GM12878 (cell line): ENCODE results near the gene HTRA3. TPM values are rescaled to one million over a fixed set of nuclear protein-coding genes. Genes with fewer than 3 reads are reported as not detected.

Source experiments
- ATAC-seq: fragments of 200-7000 bp; cut with Tn5 transposase; 3 replicates; pipeline ENCODE4 v1.9.1; 2020; ENCODE audit warnings: mild to moderate bottlenecking, moderate library complexity
- BruUV-seq: library from RNA; stranded (reverse); fragments of 400-500 nt; replicated peaks from 2 replicates; lab custom pipeline; 2021; lab: Mats Ljungman, UMichigan
- CTCF ChIA-PET: fragments of 300-600 bp; sonication (Branson Sonifier 250); formaldehyde crosslinking; extraction: SDS; loops from one replicate; lab custom pipeline; 2021; ENCODE audit warnings: inconsistent platforms; lab: Yijun Ruan, JAX
- POLR2A ChIA-PET: fragments of 350-600 bp; formaldehyde crosslinking; extraction: SDS; loops from one replicate; lab custom pipeline; 2021; ENCODE audit warnings: inconsistent platforms; lab: Charles Lee
- RAD21 ChIA-PET: fragments of 300-600 bp; sonication (Branson Sonifier 250); formaldehyde crosslinking; loops from one replicate; lab custom pipeline; 2023; ENCODE audit warnings: antibody characterized with exemption; ENCODE audit not compliant: unreplicated experiment; lab: Charles Lee
- SMC1A ChIA-PET: fragments of 300-600 bp; sonication (Branson Sonifier 250); formaldehyde crosslinking; loops from one replicate; lab custom pipeline; 2023; ENCODE audit not compliant: unreplicated experiment, uncharacterized antibody; lab: Charles Lee
- DNase-seq: peaks from one replicate; pipeline ENCODE4 v3.0.0-alpha.2; 2011; ENCODE audit warnings: low read depth, low spot score
- FAIRE-seq: peaks from 3 replicates; lab custom pipeline; 2011; peaks lifted over from hg19 to GRCh38; lab: Jason Lieb, UNC
- H2AFZ ChIP-seq: 2 replicates; pipeline ENCODE4 v1.6.0; 2011; ENCODE audit warnings: low read depth, low read length, control low read depth; ENCODE audit not compliant: control insufficient read depth
- H3K27ac ChIP-seq: 2 replicates; pipeline ENCODE4 v1.5.1; 2011; ENCODE audit warnings: control low read depth; ENCODE audit not compliant: control insufficient read depth, insufficient read depth
- H3K27me3 ChIP-seq, 2 experiments: replicated peaks in 1 of 2; 2 replicates each; pipeline versions ENCODE4 v1.6.0 to v1.6.1; 2011; ENCODE audit warnings: low read length in 1 of 2; ENCODE audit not compliant: control insufficient read depth in 2 of 2, insufficient read depth in 2 of 2
- H3K36me3 ChIP-seq, 2 experiments: 2 replicates each; pipeline ENCODE4 v1.5.1; 2011; ENCODE audit warnings: low read length in 1 of 2; ENCODE audit not compliant: control insufficient read depth in 2 of 2, insufficient read depth in 2 of 2
- H3K4me1 ChIP-seq: 2 replicates; pipeline ENCODE4 v1.6.1; 2011; ENCODE audit warnings: mild to moderate bottlenecking, low read length, moderate library complexity, mixed read lengths; ENCODE audit not compliant: control insufficient read depth, insufficient read depth
- H3K4me2 ChIP-seq: 2 replicates; pipeline ENCODE4 v1.6.0; 2011; ENCODE audit warnings: control low read depth; ENCODE audit not compliant: control insufficient read depth, insufficient read depth
- H3K4me3 ChIP-seq: fragments of 200-600 bp; sonication (generic); 2 replicates; pipeline ENCODE4 v1.5.1; 2016
- H3K79me2 ChIP-seq: 2 replicates; pipeline ENCODE4 v1.6.0; 2011; ENCODE audit warnings: low read length; ENCODE audit not compliant: control insufficient read depth, insufficient read depth
- H3K9ac ChIP-seq: 2 replicates; pipeline ENCODE4 v1.8.0; 2011; ENCODE audit warnings: low read length, control low read depth, mixed read lengths; ENCODE audit not compliant: control insufficient read depth, insufficient read depth
- H3K9me3 ChIP-seq: replicated peaks from 3 replicates; pipeline ENCODE4 v1.5.1; 2011; ENCODE audit warnings: mild to moderate bottlenecking, low read length; ENCODE audit not compliant: control insufficient read depth, insufficient read depth
- H4K20me1 ChIP-seq: 2 replicates; pipeline ENCODE4 v1.6.0; 2011; ENCODE audit not compliant: control insufficient read depth, insufficient read depth
- BACH1 ChIP-seq: fragments of 450-650 bp; IDR thresholded peaks from 2 replicates; pipeline ENCODE4 v1.6.1; 2017; ENCODE audit warnings: mild to moderate bottlenecking, borderline replicate concordance
- EP300 ChIP-seq, 2 experiments: fragments of 150-350 bp in 1 of 2; IDR thresholded peaks; 2 replicates each; pipeline ENCODE4 v1.6.1; 2011 to 2012; ENCODE audit warnings: low read depth in 2 of 2, low read length in 2 of 2, borderline replicate concordance in 1 of 2, improper control_type of control experiment in 1 of 2, inconsistent platforms in 1 of 2; ENCODE audit not compliant: control insufficient read depth in 1 of 2
- HCFC1 ChIP-seq: fragments of 150-350 bp; IDR thresholded peaks from 2 replicates; pipeline ENCODE4 v1.6.1; 2014; ENCODE audit warnings: low read length
- MTA2 ChIP-seq: fragments of 450-650 bp; IDR thresholded peaks from 2 replicates; pipeline ENCODE4 v1.6.1; 2016; ENCODE audit warnings: low read depth, mild to moderate bottlenecking, moderate library complexity
- NR2F1 ChIP-seq: fragments of 450-650 bp; conservative IDR thresholded peaks from 2 replicates; pipeline ENCODE4 v1.6.1; 2017; ENCODE audit warnings: mild to moderate bottlenecking
- POLR2A ChIP-seq: IDR thresholded peaks from 2 replicates; pipeline ENCODE4 v1.6.1; 2011; ENCODE audit warnings: low read depth, mild to moderate bottlenecking, low read length
- POLR2AphosphoS5 ChIP-seq: IDR thresholded peaks from 2 replicates; pipeline ENCODE4 v1.6.1; 2011; ENCODE audit warnings: mild to moderate bottlenecking, low read length, inconsistent platforms
- RAD21 ChIP-seq: IDR thresholded peaks from 2 replicates; pipeline ENCODE4 v1.6.1; 2011; ENCODE audit warnings: mild to moderate bottlenecking, low read depth, low read length, moderate library complexity; ENCODE audit not compliant: insufficient read depth
- RAD51 ChIP-seq: fragments of 450-650 bp; IDR thresholded peaks from 2 replicates; pipeline ENCODE4 v1.6.1; 2016; ENCODE audit warnings: moderate library complexity, mild to moderate bottlenecking, inconsistent platforms
- RB1 ChIP-seq: fragments of 450-650 bp; formaldehyde crosslinking; IDR thresholded peaks from 2 replicates; pipeline ENCODE4 v1.6.1; 2017; ENCODE audit warnings: mild to moderate bottlenecking, borderline replicate concordance
- RFX5 ChIP-seq: IDR thresholded peaks from 2 replicates; pipeline ENCODE4 v1.6.1; 2011; ENCODE audit warnings: low read depth, low read length, improper control_type of control experiment
- SMC3 ChIP-seq: IDR thresholded peaks from 2 replicates; pipeline ENCODE4 v1.6.1; 2011; ENCODE audit warnings: low read length, improper control_type of control experiment, borderline replicate concordance
- YY1 ChIP-seq: IDR thresholded peaks from 2 replicates; pipeline ENCODE4 v1.6.1; 2011; ENCODE audit warnings: low read depth, mild to moderate bottlenecking, low read length
- WGBS: methylation state at CpG from one replicate; pipeline ENCODE4 v1.1.6; 2016; ENCODE audit warnings: low lambda C conversion rate; ENCODE audit not compliant: insufficient replicate concordance, insufficient coverage; ENCODE audit errors: missing lambda C conversion rate; 5-methylcytosine and 5-hydroxymethylcytosine counted together
- in situ Hi-C: fragments of 300-500 bp; cut with MboI; formaldehyde crosslinking; loops from 9 replicates; pipeline ENCODE4 v1.14.3; 2018; ENCODE audit warnings: mixed read lengths
- intact Hi-C: fragments of 100-400 bp; cut with micrococcal nuclease; formaldehyde crosslinking; loops from one replicate; pipeline ENCODE4 v1.14.2; 2022; ENCODE audit not compliant: unreplicated experiment
- polyA plus RNA-seq, 11 experiments: library from polyadenylated mRNA; depleted of rRNA in 4 of 11; unstranded in 6 of 11; stranded (reverse) in 5 of 11; fragments of >200 nt; fragmentation: Nextera tagmentation in 4 of 11; fragmentation: Illumina TruSeq in 1 of 11; extraction: Ambion mirVana in 4 of 11; extraction: Trizol in 1 of 11; gene quantifications; 1 replicate in 1 of 11; 2 replicates in 10 of 11; pipeline versions ENCODE4 v1.2.1 to v1.2.3, GENCODE V29; 2011 to 2016; ENCODE audit warnings: inconsistent platforms in 2 of 11, missing spikeins in 2 of 11, low read depth in 1 of 11
- total RNA-seq, 4 experiments: library from RNA; depleted of rRNA in 3 of 4; stranded (reverse); fragments of >200 nt in 3 of 4; fragmentation: Illumina TruSeq in 1 of 4; extraction: Trizol in 1 of 4; gene quantifications; 2 replicates each; pipeline versions ENCODE4 v1.2.1 to v1.2.3, GENCODE V29; 2013 to 2021
- TF ChIP-seq, protein P1 (sequence below), 3 experiments: IDR thresholded peaks in 2 of 3; conservative IDR thresholded peaks in 1 of 3; 2 replicates each; pipeline ENCODE4 v1.5.1; 2011; ENCODE audit warnings: low read depth in 3 of 3, low read length in 3 of 3, mild to moderate bottlenecking in 3 of 3, control low read depth in 2 of 3, moderate library complexity in 2 of 3, inconsistent platforms in 1 of 3, mixed read lengths in 1 of 3; ENCODE audit not compliant: control insufficient read depth in 2 of 3, insufficient read depth in 1 of 3; ENCODE audit errors: extremely low read depth in 1 of 3
- TF ChIP-seq, protein P2 (sequence below): fragments of 450-650 bp; IDR thresholded peaks from 2 replicates; pipeline ENCODE4 v1.6.1; 2017; ENCODE audit warnings: mild to moderate bottlenecking

The HTRA3 gene
- total and polyA plus RNA-seq, 10 of the 15 experiments (the other 5 are each of a cell fraction or from before 2014, with no cell fraction given) = 0.04 to 1.2 (median 0.08) TPM; not detected in 7

- no peak overlapping the region for H3K4me2 ChIP-seq
- BruUV-seq = no TSS peak
- H3K4me3 ChIP-seq = no peak overlapping the region
- no peaks in the 10 kb centered on the region for H4K20me1 ChIP-seq
- ChIA-PET POLR2A (interaction anchor here (1.0 kb wide), 1 partner anchor 39 kb away, joined by 3 read pairs; no protein-coding TSS in a partner anchor), CTCF (interaction anchor here (0.6 to 4.6 kb wide), 19 partner anchors 11 to 226 kb away, joined by 3 to 21 read pairs (median 3); partner anchors contain the start of gene ABLIM2), SMC1A (interaction anchor here (1.0 to 1.9 kb wide), 8 partner anchors 9 to 162 kb away, joined by 3 to 9 read pairs (median 4); partner anchors contain the start of gene SH3TC1), RAD21 (interaction anchor here (0.6 to 1.7 kb wide), 8 partner anchors 13 to 161 kb away, joined by 3 to 19 read pairs (median 4); partner anchors contain the start of gene SH3TC1)
- intact Hi-C loops (loop anchor here (1.0 to 10.0 kb wide), 2 partner anchors 161 to 353 kb away; partner anchors contain the start of gene CPZ), in situ Hi-C loops (loop anchor here (5.0 kb wide), 1 partner anchor 160 kb away; no protein-coding TSS in a partner anchor)
- H3K79me2 ChIP-seq = no peaks in the 10 kb centered on the region
- ATAC-seq = peak; percentile 85
- peaks cover 3% of the 10 kb centered on the region for H3K4me1 ChIP-seq
- no peak overlapping the region for H3K27ac ChIP-seq
- no peak overlapping the region for H2AFZ ChIP-seq
- no peak for FAIRE-seq
- H3K9ac ChIP-seq = no peak overlapping the region
- H3K36me3 ChIP-seq = peaks cover 3 to 7% of the 10 kb centered on the region in 2 experiments; a peak in 3 of 4 replicates
- 40% methylated on average over 29 of the region's 29 CpGs for WGBS
- no peak for DNase-seq
- no peaks in the 10 kb centered on the region for H3K9me3 ChIP-seq
- no peaks in the 10 kb centered on the region for H3K27me3 ChIP-seq
- TF ChIP-seq HCFC1 = no peak
- TF ChIP-seq POLR2AphosphoS5 = 0 out of 2 replicates have a peak, but pooled peaks have one; percentile 30
- peak; percentile 77 for TF ChIP-seq RAD21
- no peak for TF ChIP-seq MTA2
- TF ChIP-seq SMC3 = peak; percentile 68
- no peak for TF ChIP-seq RFX5
- no peak for TF ChIP-seq EP300 (IDR thresholded peaks at IDR 0.05; ENCODE audit: borderline replicate concordance in 1 of 2, control insufficient read depth in 1 of 2, low read depth in 2 of 2, low read length in 2 of 2)
- TF ChIP-seq, protein P1, sequence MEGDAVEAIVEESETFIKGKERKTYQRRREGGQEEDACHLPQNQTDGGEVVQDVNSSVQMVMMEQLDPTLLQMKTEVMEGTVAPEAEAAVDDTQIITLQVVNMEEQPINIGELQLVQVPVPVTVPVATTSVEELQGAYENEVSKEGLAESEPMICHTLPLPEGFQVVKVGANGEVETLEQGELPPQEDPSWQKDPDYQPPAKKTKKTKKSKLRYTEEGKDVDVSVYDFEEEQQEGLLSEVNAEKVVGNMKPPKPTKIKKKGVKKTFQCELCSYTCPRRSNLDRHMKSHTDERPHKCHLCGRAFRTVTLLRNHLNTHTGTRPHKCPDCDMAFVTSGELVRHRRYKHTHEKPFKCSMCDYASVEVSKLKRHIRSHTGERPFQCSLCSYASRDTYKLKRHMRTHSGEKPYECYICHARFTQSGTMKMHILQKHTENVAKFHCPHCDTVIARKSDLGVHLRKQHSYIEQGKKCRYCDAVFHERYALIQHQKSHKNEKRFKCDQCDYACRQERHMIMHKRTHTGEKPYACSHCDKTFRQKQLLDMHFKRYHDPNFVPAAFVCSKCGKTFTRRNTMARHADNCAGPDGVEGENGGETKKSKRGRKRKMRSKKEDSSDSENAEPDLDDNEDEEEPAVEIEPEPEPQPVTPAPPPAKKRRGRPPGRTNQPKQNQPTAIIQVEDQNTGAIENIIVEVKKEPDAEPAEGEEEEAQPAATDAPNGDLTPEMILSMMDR (IDR thresholded peaks at IDR 0.05 in 2 of 3, conservative IDR thresholded peaks at IDR 0.05 in 1 of 3; ENCODE audit: control insufficient read depth in 2 of 3, extremely low read depth in 1 of 3, insufficient read depth in 1 of 3, low read depth in 3 of 3, low read length in 3 of 3) = peak; percentile 91 to 96 (median 92)
- TF ChIP-seq RAD51 = no peak
- TF ChIP-seq RB1 = peak; percentile 40; the same call in 1 of the 2 replicates
- TF ChIP-seq YY1 = peak; percentile 50; the same call in 1 of the 2 replicates
- 0 out of 2 replicates have a peak, but pooled peaks have one; percentile 23 for TF ChIP-seq NR2F1
- TF ChIP-seq, protein P2, sequence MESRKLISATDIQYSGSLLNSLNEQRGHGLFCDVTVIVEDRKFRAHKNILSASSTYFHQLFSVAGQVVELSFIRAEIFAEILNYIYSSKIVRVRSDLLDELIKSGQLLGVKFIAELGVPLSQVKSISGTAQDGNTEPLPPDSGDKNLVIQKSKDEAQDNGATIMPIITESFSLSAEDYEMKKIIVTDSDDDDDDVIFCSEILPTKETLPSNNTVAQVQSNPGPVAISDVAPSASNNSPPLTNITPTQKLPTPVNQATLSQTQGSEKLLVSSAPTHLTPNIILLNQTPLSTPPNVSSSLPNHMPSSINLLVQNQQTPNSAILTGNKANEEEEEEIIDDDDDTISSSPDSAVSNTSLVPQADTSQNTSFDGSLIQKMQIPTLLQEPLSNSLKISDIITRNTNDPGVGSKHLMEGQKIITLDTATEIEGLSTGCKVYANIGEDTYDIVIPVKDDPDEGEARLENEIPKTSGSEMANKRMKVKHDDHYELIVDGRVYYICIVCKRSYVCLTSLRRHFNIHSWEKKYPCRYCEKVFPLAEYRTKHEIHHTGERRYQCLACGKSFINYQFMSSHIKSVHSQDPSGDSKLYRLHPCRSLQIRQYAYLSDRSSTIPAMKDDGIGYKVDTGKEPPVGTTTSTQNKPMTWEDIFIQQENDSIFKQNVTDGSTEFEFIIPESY = peak; percentile 69; the same call in 1 of the 2 replicates
- TF ChIP-seq BACH1 = no peak
- 0 out of 2 replicates have a peak, but pooled peaks have one; percentile 20 for TF ChIP-seq POLR2A
These were observed 27.5 kb upstream of the HTRA3 start for GRCh38 chr4:8241895-8242696.
